HEK293T (cell line): ENCODE results near the gene SEMA5A.

Source experiments
- CTCF ChIA-PET: fragments of 350-600 bp; formaldehyde crosslinking; extraction: SDS; loops from one replicate; lab custom pipeline; 2021; ENCODE audit warnings: antibody characterized with exemption, inconsistent platforms; lab: Yijun Ruan, JAX
- POLR2A ChIA-PET: fragments of 350-600 bp; formaldehyde crosslinking; extraction: SDS; loops from one replicate; lab custom pipeline; 2020; ENCODE audit warnings: antibody characterized with exemption, inconsistent platforms; lab: Yijun Ruan, JAX
- DNase-seq: peaks from one replicate; pipeline ENCODE4 v3.0.0; 2012; ENCODE audit warnings: mixed read lengths; ENCODE audit errors: extremely low spot score
- ARNT ChIP-seq: fragments of 450-650 bp; IDR thresholded peaks from 2 replicates; pipeline ENCODE4 v1.6.1; 2017; ENCODE audit warnings: mild to moderate bottlenecking
- BHLHE40 ChIP-seq: fragments of 450-650 bp; IDR thresholded peaks from 2 replicates; pipeline ENCODE4 v1.6.1; 2016; ENCODE audit warnings: mild to moderate bottlenecking, moderate library complexity, borderline replicate concordance
- CTBP1 ChIP-seq: fragments of 450-650 bp; IDR thresholded peaks from 2 replicates; pipeline ENCODE4 v1.6.1; 2016; ENCODE audit warnings: borderline replicate concordance
- ELF4 ChIP-seq: fragments of 450-650 bp; IDR thresholded peaks from 2 replicates; pipeline ENCODE4 v1.6.1; 2017; ENCODE audit warnings: antibody characterized with exemption
- FOXA1 ChIP-seq: fragments of 450-650 bp; IDR thresholded peaks from 2 replicates; pipeline ENCODE4 v1.6.1; 2016; ENCODE audit warnings: mild to moderate bottlenecking
- FOXK2 ChIP-seq: fragments of 450-650 bp; IDR thresholded peaks from 2 replicates; pipeline ENCODE4 v1.6.1; 2016; ENCODE audit warnings: mild to moderate bottlenecking
- FOXM1 ChIP-seq: fragments of 450-650 bp; IDR thresholded peaks from 2 replicates; pipeline ENCODE4 v1.6.1; 2017; ENCODE audit warnings: mild to moderate bottlenecking, borderline replicate concordance
- HDGF ChIP-seq: fragments of 450-650 bp; IDR thresholded peaks from 2 replicates; pipeline ENCODE4 v1.6.1; 2017; ENCODE audit warnings: antibody characterized with exemption, borderline replicate concordance
- L3MBTL2 ChIP-seq: fragments of 450-650 bp; conservative IDR thresholded peaks from 2 replicates; pipeline ENCODE4 v1.6.1; 2016; ENCODE audit warnings: mild to moderate bottlenecking
- LEF1 ChIP-seq: fragments of 450-650 bp; IDR thresholded peaks from 2 replicates; pipeline ENCODE4 v1.6.1; 2017; ENCODE audit warnings: mild to moderate bottlenecking, borderline replicate concordance
- NFRKB ChIP-seq: fragments of 450-650 bp; IDR thresholded peaks from 2 replicates; pipeline ENCODE4 v1.6.1; 2016; ENCODE audit warnings: mild to moderate bottlenecking, moderate library complexity
- SP1 ChIP-seq: fragments of 450-650 bp; IDR thresholded peaks from 2 replicates; pipeline ENCODE4 v1.6.1; 2017
- SUZ12 ChIP-seq: fragments of 450-650 bp; IDR thresholded peaks from 2 replicates; pipeline ENCODE4 v1.6.1; 2016; ENCODE audit warnings: mild to moderate bottlenecking
- TARDBP ChIP-seq: fragments of 450-650 bp; IDR thresholded peaks from 2 replicates; pipeline ENCODE4 v1.6.1; 2016
- ZNF384 ChIP-seq: fragments of 450-650 bp; IDR thresholded peaks from 2 replicates; pipeline ENCODE4 v1.6.1; 2016
- TF ChIP-seq, protein P1 (sequence below): fragments of 450-650 bp; IDR thresholded peaks from 2 replicates; pipeline ENCODE4 v1.6.1; 2016

The SEMA5A gene

DNA sequence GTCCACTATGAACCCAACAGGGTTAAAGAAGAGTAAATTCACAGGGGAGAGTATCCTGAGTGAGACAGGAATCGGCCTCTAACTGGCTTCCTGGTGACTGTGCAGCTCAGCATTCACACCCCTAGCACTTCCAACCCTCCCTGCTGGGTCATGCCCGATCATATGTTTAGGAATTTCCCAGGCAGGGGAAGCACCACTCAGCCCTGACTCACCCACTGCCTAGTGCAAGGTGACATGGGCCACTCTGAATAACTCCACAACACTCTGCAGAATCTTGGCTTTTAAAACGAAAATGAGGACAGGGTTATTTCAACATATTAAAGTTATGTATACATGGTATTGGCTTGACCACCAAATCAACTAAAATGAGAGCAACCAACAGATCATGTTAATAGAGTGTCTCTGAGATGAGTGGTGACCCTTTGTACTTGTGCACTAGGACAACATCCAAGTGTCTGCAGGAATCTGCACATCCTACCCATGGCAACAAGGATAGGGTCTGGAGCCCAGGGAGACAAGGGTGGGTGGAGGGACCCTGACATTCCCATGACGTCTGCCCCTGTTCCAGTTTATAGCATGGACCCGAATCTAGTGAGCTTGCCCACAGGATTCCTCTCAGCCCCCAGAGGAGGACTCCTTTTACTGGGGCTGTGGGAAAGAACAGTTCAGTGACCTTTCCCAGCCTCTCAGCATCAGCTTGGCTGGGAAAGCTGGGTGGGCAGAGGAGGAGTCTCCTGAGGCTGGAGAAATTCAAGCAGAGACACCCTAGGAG, 485.8 kb downstream of the SEMA5A start:
- TF ChIP-seq SP1, result no peak
- TF ChIP-seq LEF1, result no peak
- no peak for TF ChIP-seq TARDBP
- TF ChIP-seq SUZ12, result no peak
- no peak for TF ChIP-seq FOXK2
- no peak for TF ChIP-seq ARNT
- no peak for TF ChIP-seq BHLHE40
- TF ChIP-seq, protein P1, sequence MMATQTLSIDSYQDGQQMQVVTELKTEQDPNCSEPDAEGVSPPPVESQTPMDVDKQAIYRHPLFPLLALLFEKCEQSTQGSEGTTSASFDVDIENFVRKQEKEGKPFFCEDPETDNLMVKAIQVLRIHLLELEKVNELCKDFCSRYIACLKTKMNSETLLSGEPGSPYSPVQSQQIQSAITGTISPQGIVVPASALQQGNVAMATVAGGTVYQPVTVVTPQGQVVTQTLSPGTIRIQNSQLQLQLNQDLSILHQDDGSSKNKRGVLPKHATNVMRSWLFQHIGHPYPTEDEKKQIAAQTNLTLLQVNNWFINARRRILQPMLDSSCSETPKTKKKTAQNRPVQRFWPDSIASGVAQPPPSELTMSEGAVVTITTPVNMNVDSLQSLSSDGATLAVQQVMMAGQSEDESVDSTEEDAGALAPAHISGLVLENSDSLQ, result no peak
- no peak for TF ChIP-seq FOXM1
- no peak for TF ChIP-seq L3MBTL2
- no peak for TF ChIP-seq ZNF384
- no peak for TF ChIP-seq NFRKB
- no peak for TF ChIP-seq HDGF
- TF ChIP-seq CTBP1, result no peak
- TF ChIP-seq ELF4, result no peak
- TF ChIP-seq FOXA1, result no peak
- CTCF ChIA-PET, result no interaction called here
- no peak for DNase-seq
- POLR2A ChIA-PET, result no interaction called here

DNA sequence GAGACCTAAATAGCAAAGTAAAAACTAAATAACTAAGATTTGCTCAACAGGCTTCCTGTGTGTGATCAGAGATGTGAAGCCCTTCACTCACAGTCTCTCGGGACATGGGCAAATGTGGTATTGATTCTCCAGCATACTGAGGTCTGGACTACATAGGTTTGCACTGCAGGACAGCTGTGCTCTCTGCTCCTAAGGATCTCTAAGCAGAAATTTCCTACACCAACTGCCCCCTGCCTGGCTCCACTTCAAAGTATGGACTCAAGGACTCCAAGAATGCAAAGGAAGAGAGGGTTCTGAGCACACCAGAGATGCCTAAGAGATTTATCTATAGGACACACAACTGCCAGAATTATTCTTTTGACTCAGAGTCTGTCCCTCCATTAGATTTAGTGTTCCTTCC, 487.2 kb downstream of the SEMA5A start:
- no peak for DNase-seq
- ChIA-PET POLR2A (no interaction called here), CTCF (no interaction called here)
- no peak for TF ChIP-seq FOXM1
- no peak for TF ChIP-seq ZNF384
- no peak for TF ChIP-seq NFRKB
- no peak for TF ChIP-seq LEF1
- no peak for TF ChIP-seq HDGF

DNA sequence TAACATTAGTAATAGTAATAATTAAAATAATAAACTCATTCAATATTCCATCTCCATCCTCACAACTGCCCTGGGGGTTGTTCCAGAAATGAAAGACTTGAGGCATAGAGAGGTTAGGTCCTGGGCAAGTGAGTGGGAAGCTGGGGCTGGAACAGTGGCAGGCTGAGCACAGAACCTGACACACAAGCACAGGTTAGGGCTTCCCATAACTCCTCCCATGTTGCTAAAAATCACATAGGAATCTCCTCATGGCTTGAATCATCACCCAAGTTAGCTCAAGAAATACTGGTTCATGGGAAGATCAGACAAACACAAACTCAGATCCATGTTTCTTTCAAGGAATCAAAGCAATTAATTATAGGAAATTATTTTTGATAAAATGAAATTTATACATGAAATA, 487.7 kb downstream of the SEMA5A start:
- POLR2A ChIA-PET, result no interaction called here
- no peak for DNase-seq
- TF ChIP-seq SUZ12 (no peak), SP1 (no peak), NFRKB (no peak), HDGF (no peak), FOXA1 (no peak), BHLHE40 (no peak), TARDBP (no peak), FOXM1 (no peak), LEF1 (no peak), FOXK2 (no peak), CTBP1 (no peak), ARNT (no peak), ZNF384 (no peak), ELF4 (no peak), L3MBTL2 (no peak)
- TF ChIP-seq, protein P1, result no peak
- CTCF ChIA-PET, result no interaction called here

DNA sequence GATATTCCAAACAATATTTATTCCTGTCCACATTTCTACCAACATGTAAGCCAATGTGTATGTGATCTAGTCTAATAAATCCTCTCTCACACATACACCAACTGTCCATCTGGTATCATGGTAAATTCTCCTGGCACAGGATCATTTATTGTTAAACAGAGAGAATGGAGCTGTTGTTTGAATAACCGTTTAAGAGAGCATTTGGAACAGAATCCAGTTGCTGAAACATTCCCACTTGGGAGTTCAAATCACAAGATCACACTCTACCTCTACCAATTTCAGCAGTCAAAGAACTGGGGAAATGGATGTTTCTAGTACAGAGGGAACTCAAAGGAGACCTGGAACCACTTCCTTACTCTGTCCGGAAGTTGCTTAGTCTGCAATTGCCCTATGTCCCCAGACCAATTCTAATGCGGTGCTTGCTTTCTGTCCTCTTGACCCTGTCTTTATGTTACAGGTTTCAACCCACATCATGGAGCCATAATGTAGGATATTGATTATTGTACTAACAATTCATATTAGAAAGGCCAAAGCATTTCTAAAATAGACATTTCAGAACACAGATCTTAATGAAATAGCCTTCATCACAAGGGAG, 488.4 kb downstream of the SEMA5A start:
- CTCF ChIA-PET, result no interaction called here

DNA sequence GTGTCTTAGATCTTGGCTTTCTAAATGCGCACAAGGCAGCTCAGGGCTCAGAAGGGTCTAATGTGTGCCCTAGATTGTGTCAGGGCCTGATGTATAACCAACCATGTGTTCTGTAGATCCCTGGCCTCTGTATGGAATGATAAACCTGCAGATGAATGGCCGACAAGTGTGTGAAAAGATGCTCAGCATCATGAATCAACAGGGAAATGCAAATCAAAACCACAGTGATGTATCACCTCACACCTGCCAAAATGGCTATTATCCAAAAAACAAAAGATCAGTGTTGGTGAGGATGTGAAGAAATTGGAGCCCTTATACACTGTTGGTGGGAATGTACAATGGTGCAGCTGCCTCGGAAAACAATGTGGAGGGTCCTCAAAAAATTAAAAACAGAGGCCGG, 489.8 kb downstream of the SEMA5A start:
- ChIA-PET POLR2A (no interaction called here), CTCF (no interaction called here)
- DNase-seq, result no peak
- no peak for TF ChIP-seq ZNF384
- no peak for TF ChIP-seq NFRKB
- TF ChIP-seq TARDBP, result no peak
- TF ChIP-seq FOXA1, result no peak
- TF ChIP-seq FOXM1, result no peak
- TF ChIP-seq L3MBTL2, result no peak
- TF ChIP-seq ELF4, result no peak
- no peak for TF ChIP-seq LEF1
- no peak for TF ChIP-seq BHLHE40
- TF ChIP-seq SP1, result no peak
- no peak for TF ChIP-seq CTBP1

More for the DNA sequence above, 488.4 kb downstream of the SEMA5A start:
- POLR2A ChIA-PET, result no interaction called here
- no peak for DNase-seq
- TF ChIP-seq SP1 (no peak), NFRKB (no peak), BHLHE40 (no peak), SUZ12 (no peak), HDGF (no peak), FOXM1 (no peak), CTBP1 (no peak), LEF1 (no peak), ELF4 (no peak), FOXA1 (no peak), L3MBTL2 (no peak), ZNF384 (no peak), FOXK2 (no peak), ARNT (no peak), TARDBP (no peak)
- TF ChIP-seq, protein P1, result no peak
